Stimulated activated CD4-positive, alpha-beta T cell treated with anti-CD3 and anti-CD28 coated beads, Interleukin-4, amount 100 ng/mL, for 48 hours (primary cell): Measurements from ENCODE around the gene IGSF22.
"Not testable (repeated sequence)": the region's sequence is repeated elsewhere in the genome, so short reads cannot be mapped to it uniquely, and the experiment has no call there.

ENCODE experiments used
- DNase-seq, 2 donors: peaks; one replicate each; pipeline ENCODE4 v3.0.0-alpha.2; 2020; ENCODE audit warnings: low read depth in 2 of 2

IGSF22 gene

DNA sequence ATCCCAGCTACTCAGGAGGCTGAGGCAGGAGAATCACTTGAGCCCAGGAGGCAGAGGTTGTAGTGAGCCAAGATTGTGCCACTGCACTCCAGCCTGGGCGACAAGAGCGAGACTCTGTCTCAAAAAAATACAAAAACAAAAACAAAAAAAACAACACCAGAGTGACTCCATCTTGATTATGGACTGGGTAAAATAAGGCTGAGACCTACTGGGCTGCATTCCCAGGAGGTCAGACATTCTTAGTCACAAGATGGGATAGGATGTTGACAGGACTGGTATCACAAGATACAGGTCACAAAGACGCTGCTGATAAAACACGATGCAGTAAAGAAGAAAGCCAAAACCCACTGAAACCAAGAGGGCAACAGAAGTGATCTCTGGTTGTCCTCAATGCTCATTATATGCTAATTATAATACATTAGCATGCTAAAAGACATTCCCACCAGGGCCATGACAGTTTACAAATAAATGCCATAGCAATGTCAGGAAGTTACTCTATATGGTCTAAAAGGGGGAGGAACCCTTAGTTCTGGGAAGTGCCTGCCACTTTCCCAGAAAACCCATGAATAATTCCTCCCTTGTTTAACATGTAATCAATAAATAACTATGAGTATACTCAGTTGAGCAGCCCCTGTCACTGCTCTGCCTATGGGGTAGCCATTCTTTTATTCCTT lies 34.4 kb downstream of the IGSF22 start:
- DNase-seq: not testable (repeated sequence)

DNA sequence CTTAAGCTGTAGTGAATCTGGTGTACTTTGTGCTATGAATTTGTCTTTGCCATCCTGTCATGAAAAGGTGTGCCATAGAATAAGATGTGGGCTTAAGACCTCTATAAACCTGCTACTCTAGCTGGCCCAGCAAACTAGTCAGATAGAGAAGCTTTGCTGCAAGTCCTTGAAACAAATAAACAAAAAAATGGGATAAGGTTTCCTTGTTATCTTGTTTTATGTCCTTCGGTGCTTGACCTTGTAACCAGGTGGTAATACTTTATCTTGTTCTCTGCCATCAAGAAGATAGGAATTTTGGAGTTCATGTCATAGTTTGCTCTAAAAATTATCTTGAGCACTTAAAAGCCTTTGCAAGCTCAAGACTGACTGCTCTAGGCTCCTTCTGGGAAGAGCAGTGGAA lies 41.7 kb downstream of the IGSF22 start:
- no peak for DNase-seq

- DNase-seq: no peak
Measured at GRCh38 chr11:18682466-18682865, 43.5 kb downstream of the IGSF22 start.

DNA sequence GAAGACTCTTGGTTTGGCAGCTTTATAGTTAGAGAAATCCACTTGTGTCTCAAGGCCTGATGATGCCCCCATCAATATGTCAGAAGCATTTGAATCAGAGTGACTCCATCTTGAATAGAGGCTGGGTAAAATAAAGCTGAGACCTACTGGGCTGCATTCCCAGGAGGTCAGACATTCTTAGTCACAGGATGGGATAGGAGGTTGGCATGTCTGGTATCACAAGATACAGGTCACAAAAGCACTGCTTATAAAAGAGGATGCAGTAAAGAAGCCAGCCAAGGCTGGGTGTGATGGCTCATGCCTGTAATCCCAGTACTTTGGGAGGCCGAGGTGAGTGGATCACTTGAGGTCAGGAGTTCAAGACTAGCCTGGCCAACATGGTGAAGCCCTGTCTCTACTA lies 44.0 kb downstream of the IGSF22 start:
- DNase-seq: not testable (repeated sequence)

GRCh38 chr11:18677560-18677959 lies 48.4 kb downstream of the IGSF22 start:
- DNase-seq: no peak

DNA sequence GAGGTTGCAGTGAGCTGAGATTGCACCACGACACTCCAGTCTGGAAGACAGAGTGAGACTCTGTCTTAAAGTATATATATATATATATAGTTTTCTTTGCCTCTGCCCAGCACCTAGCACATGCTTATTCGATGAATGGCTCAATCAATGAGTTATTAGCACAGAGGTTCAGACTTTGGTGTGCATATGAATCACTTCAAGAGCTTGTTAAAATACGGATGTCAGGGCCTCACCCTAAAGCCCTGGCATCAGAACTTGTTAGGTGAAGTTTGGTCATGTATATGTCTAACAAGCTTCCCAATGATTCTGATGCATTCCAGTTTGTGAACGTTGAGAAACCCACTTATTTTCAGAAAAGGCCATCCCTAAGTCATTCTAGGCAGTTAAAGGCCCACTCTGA lies 49.2 kb downstream of the IGSF22 start:
- DNase-seq: no peak

- not testable (repeated sequence) for DNase-seq
Measured at GRCh38 chr11:18672209-18672608, 53.8 kb downstream of the IGSF22 start.

DNA sequence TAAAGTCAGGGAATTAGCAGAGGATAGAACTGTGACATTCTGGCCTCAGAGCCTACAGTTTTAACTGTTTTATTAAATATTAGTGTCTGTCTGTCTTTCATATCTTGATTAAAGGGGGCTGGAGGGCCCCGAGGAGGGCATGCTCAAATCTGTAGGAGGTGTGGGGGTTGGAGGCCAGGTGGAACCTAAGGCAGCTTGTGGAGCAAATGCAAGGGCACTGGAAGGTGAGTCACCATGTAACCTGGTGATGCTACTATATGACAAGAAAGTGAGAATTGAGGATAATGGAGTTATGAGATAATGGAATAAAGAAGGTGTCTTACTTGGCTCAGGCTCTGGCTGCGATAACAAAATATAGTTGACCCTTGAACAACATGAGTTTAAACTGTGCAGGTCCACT lies 54.7 kb downstream of the IGSF22 start:
- DNase-seq: no peak

GRCh38 chr11:18669711-18670110 lies 56.3 kb downstream of the IGSF22 start:
- DNase-seq: no peak

DNA sequence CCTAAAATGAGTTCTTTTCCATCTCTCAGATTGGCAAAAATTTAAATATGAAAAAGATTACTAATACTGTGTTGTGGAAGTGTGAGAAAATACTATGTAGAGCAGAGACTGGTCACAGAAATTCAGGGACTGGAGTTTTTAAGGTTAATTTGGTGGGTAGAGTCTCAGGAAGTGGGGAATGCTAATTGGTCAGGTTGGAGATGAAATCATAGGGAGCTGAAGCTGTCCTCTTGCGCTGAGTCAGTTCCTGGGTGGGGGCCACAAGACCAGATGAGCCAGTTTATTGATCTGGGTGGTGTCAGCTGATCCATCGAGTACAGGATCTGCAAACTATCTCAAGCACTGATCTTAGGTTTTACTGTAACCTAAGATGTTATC lies 56.8 kb downstream of the IGSF22 start:
- DNase-seq: no peak

DNA sequence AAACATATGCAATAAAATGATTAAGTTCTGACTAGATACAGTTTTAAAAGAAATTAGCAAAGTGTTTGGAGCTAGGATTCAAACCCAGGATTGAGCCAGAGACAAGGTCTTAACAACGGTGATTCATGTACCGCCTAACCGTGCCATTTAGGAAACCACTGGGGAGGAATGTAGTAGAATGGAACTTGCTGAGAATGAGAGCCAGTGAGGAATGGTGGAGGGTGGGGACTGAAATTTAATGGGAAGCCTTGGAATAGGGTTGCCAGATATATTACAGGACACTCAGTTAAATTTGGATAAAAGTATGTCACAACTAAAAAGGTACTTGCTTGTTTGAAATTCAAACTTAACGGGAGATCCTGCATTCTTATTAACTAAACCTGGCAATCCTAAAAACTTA lies 57.9 kb downstream of the IGSF22 start:
- no peak for DNase-seq

- DNase-seq: not testable (repeated sequence)
Measured at GRCh38 chr11:18665353-18665872, 60.6 kb downstream of the IGSF22 start.

- no peak for DNase-seq
Measured at GRCh38 chr11:18657673-18658072, 68.3 kb downstream of the IGSF22 start.
